ENCODE results near the gene NBAS. TPM values are rescaled to one million over a fixed set of nuclear protein-coding genes. Genes with fewer than 3 reads are reported as not detected.

Gene NBAS
- total RNA-seq, 1 experiment from 2014 or later = 36.3 TPM

DNA sequence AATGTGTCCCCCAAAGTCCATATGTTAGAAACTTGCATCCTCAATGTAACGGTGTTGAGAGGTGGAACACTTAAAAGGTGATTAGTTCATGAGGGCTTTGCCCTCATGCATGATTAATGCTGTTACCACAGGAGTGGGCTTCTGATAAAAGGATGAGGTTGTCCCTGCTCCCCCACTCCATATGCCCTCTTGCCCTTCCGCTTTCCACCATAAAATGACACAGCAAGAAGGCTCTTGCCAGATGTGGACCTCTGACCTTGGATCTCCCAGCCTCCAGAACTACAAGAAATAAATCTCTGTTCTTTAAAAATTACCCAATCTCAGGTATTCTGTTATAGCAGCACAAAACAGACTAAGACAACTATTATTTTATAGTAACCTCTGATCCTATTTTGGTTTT lies 412.1 kb downstream of the NBAS start:
- Histone ChIP-seq H3K27me3 (ENCODE audit: control insufficient read depth, insufficient read depth, low read length) (no peaks in the 10 kb centered on the region), H3K4me1 (ENCODE audit: control insufficient read depth, insufficient read depth, low read length) (no peaks in the 10 kb centered on the region), H3K27ac (ENCODE audit: low read length) (no peak overlapping the region), H3K36me3 (ENCODE audit: control insufficient read depth, insufficient read depth, low read length) (no peaks in the 10 kb centered on the region), H3K4me3 (ENCODE audit: low read depth in 2 of 2, low read length in 2 of 2) (no peak overlapping the region), H3K9me3 (ENCODE audit: control insufficient read depth, insufficient read depth, low read depth, low read length) (no peaks in the 10 kb centered on the region)
- ATAC-seq (no peak), DNase-seq (ENCODE audit: low read depth, low spot score) (no peak)
- intact Hi-C loops (cut with micrococcal nuclease; ENCODE audit: unreplicated experiment) (no loop called here), in situ Hi-C loops (cut with HindIII; ENCODE audit: low pct_unique_long_range_greater_than_20kb, low sequenced_read_pairs) (no loop called here)
- no TSS peak for BruUV-seq (replicated peaks)
- TF ChIP-seq SIN3A (IDR thresholded peaks at IDR 0.05; ENCODE audit: borderline replicate concordance, insufficient read depth, low read depth, low read length) (no peak), TCF7L2 (IDR thresholded peaks at IDR 0.05; ENCODE audit: low read depth, low read length) (no peak), POLR2AphosphoS5 (IDR thresholded peaks at IDR 0.05; ENCODE audit: low read depth, low read length) (no peak)
- TF ChIP-seq, protein P1, sequence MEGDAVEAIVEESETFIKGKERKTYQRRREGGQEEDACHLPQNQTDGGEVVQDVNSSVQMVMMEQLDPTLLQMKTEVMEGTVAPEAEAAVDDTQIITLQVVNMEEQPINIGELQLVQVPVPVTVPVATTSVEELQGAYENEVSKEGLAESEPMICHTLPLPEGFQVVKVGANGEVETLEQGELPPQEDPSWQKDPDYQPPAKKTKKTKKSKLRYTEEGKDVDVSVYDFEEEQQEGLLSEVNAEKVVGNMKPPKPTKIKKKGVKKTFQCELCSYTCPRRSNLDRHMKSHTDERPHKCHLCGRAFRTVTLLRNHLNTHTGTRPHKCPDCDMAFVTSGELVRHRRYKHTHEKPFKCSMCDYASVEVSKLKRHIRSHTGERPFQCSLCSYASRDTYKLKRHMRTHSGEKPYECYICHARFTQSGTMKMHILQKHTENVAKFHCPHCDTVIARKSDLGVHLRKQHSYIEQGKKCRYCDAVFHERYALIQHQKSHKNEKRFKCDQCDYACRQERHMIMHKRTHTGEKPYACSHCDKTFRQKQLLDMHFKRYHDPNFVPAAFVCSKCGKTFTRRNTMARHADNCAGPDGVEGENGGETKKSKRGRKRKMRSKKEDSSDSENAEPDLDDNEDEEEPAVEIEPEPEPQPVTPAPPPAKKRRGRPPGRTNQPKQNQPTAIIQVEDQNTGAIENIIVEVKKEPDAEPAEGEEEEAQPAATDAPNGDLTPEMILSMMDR (IDR thresholded peaks at IDR 0.05) = no peak
- TF ChIP-seq, protein P2, sequence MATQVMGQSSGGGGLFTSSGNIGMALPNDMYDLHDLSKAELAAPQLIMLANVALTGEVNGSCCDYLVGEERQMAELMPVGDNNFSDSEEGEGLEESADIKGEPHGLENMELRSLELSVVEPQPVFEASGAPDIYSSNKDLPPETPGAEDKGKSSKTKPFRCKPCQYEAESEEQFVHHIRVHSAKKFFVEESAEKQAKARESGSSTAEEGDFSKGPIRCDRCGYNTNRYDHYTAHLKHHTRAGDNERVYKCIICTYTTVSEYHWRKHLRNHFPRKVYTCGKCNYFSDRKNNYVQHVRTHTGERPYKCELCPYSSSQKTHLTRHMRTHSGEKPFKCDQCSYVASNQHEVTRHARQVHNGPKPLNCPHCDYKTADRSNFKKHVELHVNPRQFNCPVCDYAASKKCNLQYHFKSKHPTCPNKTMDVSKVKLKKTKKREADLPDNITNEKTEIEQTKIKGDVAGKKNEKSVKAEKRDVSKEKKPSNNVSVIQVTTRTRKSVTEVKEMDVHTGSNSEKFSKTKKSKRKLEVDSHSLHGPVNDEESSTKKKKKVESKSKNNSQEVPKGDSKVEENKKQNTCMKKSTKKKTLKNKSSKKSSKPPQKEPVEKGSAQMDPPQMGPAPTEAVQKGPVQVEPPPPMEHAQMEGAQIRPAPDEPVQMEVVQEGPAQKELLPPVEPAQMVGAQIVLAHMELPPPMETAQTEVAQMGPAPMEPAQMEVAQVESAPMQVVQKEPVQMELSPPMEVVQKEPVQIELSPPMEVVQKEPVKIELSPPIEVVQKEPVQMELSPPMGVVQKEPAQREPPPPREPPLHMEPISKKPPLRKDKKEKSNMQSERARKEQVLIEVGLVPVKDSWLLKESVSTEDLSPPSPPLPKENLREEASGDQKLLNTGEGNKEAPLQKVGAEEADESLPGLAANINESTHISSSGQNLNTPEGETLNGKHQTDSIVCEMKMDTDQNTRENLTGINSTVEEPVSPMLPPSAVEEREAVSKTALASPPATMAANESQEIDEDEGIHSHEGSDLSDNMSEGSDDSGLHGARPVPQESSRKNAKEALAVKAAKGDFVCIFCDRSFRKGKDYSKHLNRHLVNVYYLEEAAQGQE (IDR thresholded peaks at IDR 0.05; ENCODE audit: insufficient read depth in 1 of 2, low read depth in 2 of 2, low read length in 1 of 2) = no peak
- CTCF ChIA-PET = no interaction called here
- POLR2A ChIA-PET = no interaction called here

GRCh38 chr2:15147591-15147990 lies 413.5 kb downstream of the NBAS start:
- in situ Hi-C loops (cut with HindIII; ENCODE audit: low pct_unique_long_range_greater_than_20kb, low sequenced_read_pairs) = no loop called here
- DNase-seq (ENCODE audit: low read depth, low spot score) = no peak
- Histone ChIP-seq H3K36me3 (ENCODE audit: control insufficient read depth, insufficient read depth, low read length) (no peaks in the 10 kb centered on the region), H3K4me3 (ENCODE audit: low read depth in 2 of 2, low read length in 2 of 2) (no peak overlapping the region), H3K4me1 (ENCODE audit: control insufficient read depth, insufficient read depth, low read length) (no peaks in the 10 kb centered on the region), H3K9me3 (ENCODE audit: control insufficient read depth, insufficient read depth, low read depth, low read length) (no peaks in the 10 kb centered on the region), H3K27ac (ENCODE audit: low read length) (no peak overlapping the region), H3K27me3 (ENCODE audit: control insufficient read depth, insufficient read depth, low read length) (no peaks in the 10 kb centered on the region)
- BruUV-seq (replicated peaks) = no TSS peak
- TF ChIP-seq, protein P2 (IDR thresholded peaks at IDR 0.05; ENCODE audit: insufficient read depth in 1 of 2, low read depth in 2 of 2, low read length in 1 of 2) = no peak
- TF ChIP-seq POLR2AphosphoS5 (IDR thresholded peaks at IDR 0.05; ENCODE audit: low read depth, low read length) (no peak), TCF7L2 (IDR thresholded peaks at IDR 0.05; ENCODE audit: low read depth, low read length) (no peak), SIN3A (IDR thresholded peaks at IDR 0.05; ENCODE audit: borderline replicate concordance, insufficient read depth, low read depth, low read length) (no peak)
- TF ChIP-seq, protein P1 (IDR thresholded peaks at IDR 0.05) = no peak
- ChIA-PET CTCF (no interaction called here), POLR2A (no interaction called here)
- intact Hi-C loops (cut with micrococcal nuclease; ENCODE audit: unreplicated experiment) = no loop called here
- ATAC-seq = no peak

Measured in Panc1 (cell line).